Fibroblast of skin of right biceps (primary cell): ENCODE data around the gene COL13A1.

Source experiments
- DNase-seq: peaks from one replicate; pipeline ENCODE4 v3.0.0-alpha.2; 2013

COL13A1 gene

DNA sequence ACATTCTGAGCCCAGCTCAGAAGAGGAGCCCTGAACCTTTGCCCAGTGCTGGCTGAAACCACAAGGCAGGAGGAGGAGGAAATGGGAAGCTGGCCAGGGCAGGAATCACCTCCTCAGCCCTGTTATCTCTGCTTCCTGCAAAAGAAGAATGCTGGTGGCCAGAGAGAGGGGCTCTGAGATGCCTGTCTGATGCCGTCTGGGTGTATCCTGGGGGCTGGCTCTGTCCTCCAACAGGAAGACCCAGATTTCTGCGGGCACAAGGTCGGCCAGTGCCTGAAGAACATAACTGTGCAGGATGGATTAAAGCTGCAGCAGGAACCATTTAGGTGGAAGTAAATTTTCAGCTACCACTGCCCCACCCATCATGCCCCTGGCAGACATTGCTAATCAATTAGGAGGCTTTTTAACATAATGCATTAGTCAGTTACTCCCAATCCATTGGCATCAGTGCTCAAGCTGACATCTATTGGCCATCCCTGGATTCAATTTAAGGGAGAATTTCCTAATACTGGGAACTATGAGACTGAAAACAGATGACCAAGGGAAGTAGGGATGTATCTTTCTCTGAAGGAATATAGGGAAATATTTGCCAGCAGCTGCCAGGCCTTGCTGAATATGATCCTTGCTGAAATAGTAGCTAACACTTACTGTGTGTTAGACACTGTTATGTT lies 67.7 kb downstream of the COL13A1 start:
- peak; percentile 62 for DNase-seq

DNA sequence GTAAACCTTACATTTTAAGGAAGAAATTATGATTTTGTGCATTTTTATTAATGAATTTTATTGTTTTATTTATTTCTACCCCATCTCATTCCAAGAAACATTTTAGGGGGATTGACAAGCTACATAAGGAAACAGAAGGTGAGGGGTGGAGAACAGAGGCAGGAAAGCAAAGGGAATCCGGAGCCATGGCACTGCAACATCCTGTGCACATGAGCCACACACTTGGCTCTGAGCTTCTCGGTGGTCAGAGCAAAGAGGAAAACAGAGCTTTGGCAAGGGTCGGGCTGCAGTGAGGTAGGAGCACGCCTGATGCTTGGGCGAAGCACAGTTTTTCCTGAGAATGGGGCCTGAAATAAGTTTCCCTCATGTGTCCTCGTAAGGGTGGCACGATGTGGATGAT lies 68.9 kb downstream of the COL13A1 start:
- no peak for DNase-seq

DNA sequence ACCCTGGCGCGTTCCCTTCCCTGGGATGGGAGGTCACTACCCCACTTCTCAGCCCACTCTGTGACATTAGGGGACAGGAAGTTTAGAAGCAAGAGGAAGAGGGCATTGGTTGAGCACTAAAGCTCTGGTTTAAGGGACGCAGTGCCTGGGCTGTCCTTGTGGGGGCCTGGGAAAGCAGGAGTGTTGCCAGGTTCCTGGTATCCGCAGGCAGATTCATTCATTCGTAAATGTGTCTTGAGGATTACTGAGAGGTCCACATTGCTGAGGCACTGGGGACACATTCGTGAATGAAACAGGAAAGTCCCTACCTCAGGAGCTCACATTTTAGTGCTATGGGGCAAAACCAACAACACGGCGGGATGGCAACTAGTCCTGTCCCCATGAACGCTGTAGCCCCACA lies 69.4 kb downstream of the COL13A1 start:
- no peak for DNase-seq

DNA sequence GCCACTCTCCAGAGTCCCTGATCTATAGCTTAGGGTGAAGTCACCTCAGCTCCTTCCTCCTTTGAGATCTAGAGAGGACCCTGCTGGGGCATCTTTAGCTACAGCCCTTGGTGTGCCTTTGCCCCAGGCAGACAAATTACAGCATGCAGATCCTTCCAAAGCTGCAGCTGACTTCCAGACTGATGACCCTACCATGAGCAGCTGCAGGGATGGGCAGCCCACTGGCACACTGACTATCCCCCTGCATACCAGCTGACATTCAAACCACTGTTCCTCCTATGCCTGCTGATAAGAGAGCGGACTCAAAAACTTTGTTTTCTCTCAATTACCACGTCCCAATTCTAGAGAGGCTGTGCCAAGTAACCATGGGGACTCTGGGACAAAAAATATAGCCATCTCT lies 70.6 kb downstream of the COL13A1 start:
- DNase-seq, result no peak

DNA sequence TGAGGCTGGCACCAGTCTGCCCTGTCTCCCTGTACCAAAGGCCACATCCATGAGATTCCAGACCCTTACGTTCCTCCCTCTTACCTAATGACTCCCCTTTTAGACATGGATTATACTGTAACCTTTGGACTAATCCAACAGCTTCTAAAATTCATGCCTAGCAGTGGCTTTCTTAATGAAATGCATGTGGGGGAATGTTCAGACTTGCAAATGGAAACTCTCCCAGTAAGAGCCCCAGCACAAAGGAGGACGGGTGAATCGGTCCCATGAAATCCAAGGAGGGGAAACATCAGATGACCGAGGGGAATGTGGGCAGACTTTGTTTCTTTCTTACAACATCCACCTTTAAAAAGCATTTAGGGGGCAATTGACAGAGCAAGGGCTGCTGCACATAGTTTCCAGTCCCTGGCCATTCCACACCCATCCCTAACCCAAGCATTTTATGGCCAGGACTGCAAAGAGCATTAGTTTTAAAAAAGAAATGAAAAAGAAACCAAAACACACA lies 71.5 kb downstream of the COL13A1 start:
- no peak for DNase-seq

DNA sequence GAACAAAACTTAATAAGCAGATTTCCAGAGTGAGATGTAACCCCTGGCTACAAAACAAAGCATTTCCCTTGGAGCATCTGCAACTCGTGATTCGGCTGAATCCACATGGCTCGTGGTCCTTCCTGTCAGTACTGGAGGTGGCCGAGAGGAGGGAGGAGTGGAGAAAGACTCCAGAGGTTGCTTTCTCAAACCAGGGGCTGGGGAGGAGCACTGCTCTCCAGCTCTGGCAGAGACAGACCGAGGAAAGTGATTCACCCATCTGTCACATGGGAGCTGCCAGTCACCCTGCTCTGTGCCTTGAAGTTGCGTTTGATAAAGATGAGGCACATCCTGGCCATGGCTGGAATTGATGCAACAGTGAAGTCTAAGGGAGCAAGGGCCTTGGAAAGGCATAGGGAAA lies 72.7 kb downstream of the COL13A1 start:
- peak; percentile 81 for DNase-seq

DNA sequence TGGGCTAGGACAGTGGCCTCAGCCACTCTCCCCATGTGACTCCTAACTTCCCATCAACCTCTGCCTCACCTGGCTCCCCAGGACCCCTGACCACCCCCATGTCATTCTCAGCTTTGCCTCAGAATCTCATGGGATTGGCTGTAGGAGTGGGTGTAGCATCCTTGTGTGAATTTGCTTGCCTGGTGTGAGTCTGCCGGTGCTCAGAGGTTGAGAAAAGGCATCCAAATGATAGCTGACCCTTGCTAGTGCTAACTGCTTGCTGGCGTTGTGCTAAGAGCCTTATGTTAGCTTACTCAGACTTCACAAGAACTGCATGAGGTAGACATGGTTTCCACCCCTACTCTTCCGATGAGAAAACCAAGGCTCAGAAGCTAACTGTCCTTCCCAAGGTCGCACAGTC lies 74.2 kb downstream of the COL13A1 start:
- no peak for DNase-seq

DNA sequence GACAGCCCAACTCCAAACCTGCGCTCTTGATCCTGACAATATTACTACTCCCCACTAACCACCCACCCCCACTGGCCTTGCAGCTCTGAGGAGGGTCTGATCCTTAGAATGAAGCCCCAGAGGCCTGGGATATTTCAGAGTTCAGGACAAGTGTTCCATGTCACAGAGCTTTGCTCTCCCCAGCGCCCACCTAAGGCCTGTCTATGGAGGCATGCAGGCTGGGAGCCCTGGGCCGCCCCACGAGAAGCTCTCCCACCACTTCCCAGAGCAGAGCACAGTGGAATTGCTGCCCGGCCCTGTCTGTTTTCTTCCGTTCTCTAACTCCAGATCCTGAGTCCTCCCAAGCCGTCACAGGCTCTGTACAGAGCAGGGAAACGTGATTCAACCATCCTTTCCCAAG lies 74.6 kb downstream of the COL13A1 start:
- no peak for DNase-seq

DNA sequence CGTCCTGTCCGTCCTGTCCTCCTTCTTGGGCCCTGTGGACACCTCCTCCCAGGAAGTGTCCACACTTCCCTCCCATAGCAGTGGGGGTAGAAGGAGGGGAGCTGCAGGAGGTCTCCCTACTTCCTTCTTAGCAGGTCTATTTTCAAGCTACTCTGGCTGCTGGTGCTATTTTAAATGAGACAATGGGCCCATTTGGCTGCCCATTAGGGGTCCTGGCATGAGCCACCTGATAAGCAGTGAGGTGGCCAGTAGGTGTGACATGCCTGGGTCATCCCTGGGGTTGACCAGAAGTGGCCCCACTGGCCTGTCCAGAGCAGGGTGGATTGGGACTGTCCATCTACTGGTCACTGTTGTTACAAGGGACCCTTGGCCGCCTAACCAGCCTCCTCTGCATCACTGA lies 75.2 kb downstream of the COL13A1 start:
- no peak for DNase-seq

DNA sequence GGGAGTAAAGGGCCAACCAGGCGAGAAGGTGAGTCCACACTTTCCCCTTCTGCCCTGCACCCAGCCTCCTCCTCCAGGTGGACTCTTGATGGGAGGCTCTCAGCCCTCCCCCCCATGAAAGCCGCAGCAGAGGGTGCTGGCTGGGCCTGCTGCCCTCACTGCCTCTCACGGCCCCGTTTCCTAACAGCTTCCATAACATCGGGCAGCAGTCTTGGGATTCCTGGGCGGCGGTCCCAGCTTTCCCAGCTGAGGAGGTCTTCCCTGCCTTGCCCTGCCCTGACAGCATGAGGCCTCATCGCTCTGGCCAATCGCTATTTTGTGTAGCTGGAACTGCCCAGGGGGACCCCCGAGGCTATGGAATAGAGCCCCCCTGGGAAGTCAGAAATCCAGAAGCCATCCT lies 76.3 kb downstream of the COL13A1 start:
- DNase-seq, result peak; percentile 26

DNA sequence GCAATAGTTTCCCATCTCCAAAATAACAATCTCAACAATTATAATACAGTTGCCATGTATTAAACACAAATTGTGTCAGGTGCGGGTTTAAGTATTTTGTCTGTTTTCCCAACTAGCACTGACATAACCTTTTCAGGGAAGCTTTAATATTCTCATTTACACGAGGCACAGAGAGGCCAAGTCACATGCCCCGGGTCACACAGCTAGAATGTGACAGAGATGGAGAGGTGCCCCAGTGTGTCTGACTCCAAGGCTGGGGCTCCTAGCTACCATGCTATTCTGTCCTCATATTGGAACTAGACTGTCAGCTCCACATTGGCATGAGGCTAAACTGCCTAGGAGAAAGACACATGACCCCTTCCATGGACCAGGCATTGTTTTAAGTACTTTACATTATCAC lies 77.2 kb downstream of the COL13A1 start:
- DNase-seq, result no peak

DNA sequence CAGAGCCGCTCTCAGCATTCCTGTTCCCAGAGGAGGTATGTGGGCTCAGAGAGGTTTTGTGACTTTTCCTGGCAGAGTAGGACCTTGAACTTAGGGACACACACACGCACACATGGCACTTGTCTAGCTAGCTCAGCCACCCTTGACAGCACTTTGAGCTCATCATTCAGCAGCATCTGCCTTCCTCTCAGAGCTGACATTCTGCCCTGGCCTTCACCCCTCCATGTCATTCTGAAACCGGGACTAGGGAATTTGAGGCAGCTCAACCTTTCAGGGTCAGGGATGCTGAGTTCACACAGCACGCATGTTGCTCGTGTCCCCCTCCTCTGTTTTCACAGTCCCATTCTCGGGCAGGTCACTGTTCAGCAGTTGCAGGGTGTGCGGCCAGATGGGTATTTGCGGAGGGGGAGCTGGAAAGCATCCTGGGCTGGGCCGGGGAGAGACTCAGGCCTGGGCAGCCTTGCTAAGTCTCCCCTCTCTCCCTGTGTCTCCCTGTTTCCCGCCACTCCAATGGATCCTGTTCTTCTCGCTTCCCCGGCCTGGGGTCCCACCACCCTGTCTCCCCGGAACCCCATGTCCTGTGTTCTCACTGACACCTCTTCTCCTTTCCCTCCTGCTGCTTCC lies 78.0 kb downstream of the COL13A1 start:
- DNase-seq, result no peak

DNA sequence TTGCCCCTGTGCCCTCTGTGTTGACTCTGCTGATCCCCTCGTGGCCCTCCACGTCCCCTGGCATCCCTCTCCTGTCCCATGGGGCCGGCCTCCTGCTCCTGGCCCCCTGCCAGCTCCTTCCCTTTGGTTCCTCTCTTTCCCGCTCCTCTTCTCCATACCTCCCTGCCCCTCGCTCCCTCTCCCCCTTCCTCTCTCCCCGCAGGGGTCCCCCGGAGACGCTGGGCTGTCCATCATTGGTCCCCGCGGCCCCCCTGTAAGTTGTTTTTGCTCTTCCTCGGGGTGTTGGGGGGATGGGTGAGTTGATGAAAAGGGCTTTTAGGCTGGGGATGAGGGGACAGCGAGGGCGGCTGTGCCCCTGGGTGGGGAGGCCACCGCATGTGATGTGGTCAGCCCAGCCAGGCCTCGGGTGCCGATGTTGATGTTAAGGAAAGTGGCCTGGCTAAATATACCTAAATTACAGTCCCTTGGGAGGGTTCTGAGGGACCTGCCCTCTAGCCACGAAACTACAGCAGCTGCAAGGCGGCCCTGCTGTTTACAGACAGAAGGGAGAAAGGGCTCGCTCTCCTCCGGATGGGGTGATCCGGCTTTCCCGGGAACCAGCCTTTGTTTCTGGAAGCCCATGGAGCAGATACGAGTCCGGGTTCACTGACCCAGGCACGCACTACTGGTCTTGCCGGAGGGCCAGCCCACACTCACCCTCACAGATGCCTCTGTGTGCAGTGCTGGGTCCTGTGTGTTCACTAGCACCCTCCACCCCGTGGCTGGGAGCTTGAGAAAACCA lies 78.8 kb downstream of the COL13A1 start:
- no peak for DNase-seq

DNA sequence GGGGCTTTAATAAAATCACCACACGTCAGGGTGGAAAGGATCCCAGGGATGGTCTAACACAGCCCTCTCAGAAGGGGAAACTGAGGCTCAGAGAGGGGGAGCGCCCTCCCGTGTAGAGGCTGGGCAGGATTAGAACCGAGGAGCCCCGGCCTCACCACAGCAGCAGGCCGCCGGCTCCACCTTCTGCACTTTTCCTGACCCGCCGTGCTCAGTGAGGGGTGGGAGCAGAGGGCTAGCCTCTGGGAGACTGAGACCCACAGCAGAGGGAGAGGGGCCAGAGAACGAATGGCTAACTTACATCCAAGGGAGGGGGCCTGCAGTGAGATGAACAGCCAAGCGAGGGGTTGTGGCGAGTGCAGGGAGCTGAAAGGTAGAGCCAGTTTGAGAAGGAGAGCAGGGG lies 79.5 kb downstream of the COL13A1 start:
- DNase-seq, result no peak

DNA sequence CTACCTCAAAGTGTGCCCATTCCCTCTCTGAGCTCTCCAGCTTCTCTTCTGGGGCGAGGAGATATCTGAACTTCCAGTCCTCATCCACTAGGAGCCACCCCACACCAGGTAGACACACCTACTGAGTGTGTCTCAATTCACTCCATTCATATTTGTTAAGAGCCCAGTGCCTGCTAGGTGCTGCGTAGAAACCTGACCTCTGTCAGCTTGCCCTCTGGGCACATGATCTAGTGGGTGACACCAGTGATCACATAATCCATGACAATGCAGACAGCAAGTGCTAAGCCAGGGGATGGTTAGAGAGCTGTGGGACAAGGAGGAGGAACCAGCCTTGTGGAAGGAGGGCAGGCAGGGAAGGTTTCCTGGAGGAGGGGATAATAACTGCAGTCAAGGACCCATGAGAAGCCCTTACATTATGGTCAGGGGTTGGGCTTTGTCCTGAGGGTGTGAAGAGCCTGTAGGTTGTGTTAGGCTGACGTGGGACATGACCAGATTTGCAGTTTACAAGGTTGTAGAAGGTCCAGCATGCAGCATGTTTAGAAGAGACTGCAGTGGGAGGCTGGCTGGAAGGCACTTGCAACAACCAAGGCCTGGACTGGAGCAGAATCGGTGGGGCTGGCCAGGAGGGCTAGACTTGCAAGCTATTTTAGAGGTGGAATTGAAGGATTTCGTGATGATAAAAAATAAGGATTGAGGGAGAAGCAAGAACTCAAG lies 81.8 kb downstream of the COL13A1 start:
- no peak for DNase-seq

DNA sequence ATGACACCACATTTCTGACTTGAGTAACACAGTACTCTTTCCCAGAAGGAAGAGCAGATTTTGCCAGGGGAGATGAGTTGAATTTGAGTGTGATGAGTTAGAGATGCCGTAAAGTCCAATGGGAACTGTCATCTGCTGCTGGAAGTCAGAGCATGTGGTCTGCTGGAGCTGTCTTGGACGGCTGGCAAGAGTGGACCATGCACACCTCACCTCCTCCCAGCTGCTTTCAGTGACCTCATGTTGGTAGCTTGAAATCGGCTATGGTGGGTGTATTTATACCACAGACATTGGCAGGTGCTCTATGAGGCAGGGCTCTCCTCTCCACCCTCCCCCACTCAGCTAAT lies 82.3 kb downstream of the COL13A1 start:
- DNase-seq, result no peak

DNA sequence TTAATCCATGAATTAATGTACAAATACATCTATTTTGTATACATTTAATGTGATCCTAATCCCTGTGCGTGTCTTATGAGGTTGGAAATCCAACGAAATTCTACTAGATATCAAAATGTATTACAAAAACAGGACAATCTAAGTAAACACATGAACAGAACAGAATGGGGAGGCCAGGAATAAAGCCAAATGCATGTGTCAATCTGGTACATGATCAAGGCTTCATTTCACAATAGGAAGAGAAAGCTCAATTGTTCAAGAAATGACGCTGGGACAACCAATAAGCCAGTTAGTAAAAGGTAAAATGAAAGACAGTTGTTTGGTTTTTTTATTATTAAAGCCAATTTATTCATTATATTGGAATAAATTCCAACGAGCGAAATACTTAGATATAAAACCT lies 83.0 kb downstream of the COL13A1 start:
- no peak for DNase-seq

DNA sequence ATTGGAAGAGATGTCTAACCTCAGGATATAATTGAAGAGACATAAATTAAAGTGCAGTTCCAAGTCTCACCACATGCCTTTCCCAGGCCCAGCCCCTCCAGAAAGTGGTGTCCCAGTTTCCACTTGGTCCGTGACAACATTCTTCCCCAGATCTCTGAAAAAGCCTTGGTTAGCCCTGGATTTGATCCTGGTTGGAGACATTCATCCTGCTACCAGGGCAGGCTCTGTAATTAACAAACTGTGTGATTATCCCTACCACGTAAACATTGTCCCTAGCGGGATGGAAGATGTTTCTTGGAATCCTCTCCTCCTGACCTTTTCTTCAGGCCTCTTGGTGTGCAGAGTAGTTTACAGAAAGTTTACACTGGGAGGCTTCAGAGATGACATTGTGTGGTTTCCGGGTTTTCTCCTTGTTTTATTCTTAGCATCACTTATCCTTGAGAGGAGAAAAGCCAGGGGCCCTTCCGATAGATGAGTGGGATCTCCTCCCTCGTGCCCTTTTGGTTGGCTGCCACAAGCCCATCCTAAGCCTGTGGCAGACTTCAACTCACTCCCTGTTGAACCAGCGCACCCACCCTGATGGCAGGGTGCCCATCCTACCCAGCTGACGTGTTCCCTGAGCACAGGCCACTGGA lies 83.8 kb downstream of the COL13A1 start:
- DNase-seq, result no peak

DNA sequence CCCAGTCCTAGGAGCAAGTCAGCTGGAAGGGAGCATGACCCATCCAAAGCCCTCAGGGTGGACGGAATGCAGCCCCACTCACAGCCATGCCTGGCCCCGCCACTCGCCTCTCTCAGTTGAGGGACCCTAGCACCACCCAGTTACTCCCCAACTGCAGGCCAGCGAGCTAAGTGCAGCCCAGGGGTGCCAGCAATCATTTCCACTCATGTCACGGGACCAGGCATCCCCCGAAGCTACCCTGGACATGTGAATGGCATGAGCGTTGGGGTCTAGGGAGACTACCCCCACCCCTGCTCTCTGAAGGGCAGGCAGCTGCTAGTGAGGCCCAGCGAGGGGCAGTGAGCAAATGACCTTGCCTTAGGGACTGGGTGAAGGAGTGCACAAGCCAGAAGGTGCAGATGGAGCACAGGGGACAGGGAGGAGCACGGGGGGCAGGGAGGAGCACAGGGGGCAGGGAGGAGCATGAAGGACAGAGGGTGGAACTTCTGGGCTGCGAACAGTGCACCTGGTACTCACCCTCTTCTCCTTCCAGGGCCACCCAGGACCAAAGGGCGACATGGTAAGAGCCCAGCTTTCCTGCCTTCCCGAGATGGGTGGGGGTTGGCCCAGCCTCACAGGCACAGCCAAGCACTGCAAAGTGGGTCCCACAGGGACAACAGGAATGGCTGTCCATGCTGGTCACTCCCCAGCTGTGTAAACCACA lies 87.3 kb downstream of the COL13A1 start:
- DNase-seq, result no peak

DNA sequence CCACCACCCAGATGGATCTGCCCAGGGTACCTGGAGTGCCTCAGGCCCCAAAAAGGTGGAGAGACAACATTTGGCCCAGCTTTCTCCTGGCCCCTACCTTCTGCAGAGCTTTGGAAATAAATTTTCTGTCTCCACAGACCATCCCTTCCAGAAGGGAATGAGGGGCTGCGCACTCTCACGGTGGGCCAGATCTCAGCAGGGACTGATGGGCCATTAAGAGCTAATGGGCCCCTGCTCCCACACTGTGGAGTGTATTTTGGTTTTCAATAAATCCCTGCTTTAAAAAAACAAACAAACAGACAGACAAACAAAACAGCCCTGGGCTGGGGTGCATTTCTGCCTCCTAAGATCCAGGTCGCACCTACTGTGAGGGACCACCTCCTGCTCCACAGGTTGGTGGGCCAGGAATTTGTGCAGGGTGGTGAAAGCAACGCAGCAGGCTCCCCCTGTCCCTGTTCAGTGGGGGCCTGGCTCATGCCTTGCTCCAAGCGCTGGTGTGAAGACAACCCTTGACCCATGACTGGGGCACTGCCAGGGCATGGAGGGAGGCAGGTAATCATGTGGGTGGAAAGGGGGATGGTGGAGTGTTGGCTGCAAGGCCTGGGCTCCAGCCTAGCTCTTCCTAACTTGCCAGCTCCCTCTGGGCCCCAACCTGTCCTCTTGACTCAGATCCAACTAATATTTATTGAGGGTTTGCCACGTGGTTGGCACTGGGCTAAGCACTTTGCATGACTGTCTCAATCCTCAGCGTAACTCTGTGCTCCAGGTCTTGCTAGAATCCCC lies 88.5 kb downstream of the COL13A1 start:
- DNase-seq, result no peak

DNA sequence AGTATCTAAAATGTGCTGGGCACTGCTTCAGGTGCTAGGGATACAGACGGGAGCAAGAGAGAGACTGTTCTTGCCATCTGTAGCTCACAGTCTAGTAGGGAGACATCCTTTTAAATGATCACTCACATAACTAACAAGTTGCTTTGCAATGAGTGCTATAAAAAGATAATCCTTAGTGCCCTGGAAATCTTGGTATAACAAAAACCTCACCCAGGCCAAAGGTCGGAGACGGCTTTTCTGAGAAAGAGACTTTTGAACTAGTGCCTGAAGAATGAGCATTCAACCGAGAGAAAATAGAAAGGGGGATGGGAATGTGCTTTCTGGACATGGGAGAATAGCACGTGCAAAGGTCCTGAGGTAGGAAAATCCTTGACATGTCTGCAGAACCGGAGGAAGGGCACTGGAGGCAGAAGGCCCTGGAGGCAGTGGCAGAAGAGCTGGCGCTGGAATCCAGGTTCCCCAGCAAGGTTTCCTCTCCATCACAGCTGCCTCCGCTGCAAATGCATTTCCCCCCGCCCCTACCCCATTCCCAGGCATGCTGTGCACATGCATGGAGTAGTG lies 89.4 kb downstream of the COL13A1 start:
- DNase-seq, result no peak
